Measurements from ENCODE around the gene MICAL2.

The MICAL2 gene

GRCh38 chr11:12103411-12104225 is 6.8 kb upstream of the MICAL2 start:
- peak; percentile 20 for ATAC-seq
- TF ChIP-seq ISL1 (CRISPR knock-in tag; IDR thresholded peaks at IDR 0.05), result no peak
- no peak for TF ChIP-seq CSRNP3 (CRISPR knock-in tag; IDR thresholded peaks at IDR 0.05)
- TF ChIP-seq, protein P1, sequence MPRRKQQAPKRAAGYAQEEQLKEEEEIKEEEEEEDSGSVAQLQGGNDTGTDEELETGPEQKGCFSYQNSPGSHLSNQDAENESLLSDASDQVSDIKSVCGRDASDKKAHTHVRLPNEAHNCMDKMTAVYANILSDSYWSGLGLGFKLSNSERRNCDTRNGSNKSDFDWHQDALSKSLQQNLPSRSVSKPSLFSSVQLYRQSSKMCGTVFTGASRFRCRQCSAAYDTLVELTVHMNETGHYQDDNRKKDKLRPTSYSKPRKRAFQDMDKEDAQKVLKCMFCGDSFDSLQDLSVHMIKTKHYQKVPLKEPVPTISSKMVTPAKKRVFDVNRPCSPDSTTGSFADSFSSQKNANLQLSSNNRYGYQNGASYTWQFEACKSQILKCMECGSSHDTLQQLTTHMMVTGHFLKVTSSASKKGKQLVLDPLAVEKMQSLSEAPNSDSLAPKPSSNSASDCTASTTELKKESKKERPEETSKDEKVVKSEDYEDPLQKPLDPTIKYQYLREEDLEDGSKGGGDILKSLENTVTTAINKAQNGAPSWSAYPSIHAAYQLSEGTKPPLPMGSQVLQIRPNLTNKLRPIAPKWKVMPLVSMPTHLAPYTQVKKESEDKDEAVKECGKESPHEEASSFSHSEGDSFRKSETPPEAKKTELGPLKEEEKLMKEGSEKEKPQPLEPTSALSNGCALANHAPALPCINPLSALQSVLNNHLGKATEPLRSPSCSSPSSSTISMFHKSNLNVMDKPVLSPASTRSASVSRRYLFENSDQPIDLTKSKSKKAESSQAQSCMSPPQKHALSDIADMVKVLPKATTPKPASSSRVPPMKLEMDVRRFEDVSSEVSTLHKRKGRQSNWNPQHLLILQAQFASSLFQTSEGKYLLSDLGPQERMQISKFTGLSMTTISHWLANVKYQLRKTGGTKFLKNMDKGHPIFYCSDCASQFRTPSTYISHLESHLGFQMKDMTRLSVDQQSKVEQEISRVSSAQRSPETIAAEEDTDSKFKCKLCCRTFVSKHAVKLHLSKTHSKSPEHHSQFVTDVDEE (CRISPR knock-in tag; IDR thresholded peaks at IDR 0.05), result no peak
- no peak for TF ChIP-seq POU6F1 (CRISPR knock-in tag; IDR thresholded peaks at IDR 0.05; ENCODE audit: borderline replicate concordance, low read depth)
- TF ChIP-seq CSDC2 (CRISPR knock-in tag; IDR thresholded peaks at IDR 0.05), result no peak
- no peak for TF ChIP-seq PPARA (CRISPR knock-in tag; IDR thresholded peaks at IDR 0.05; ENCODE audit: borderline replicate concordance)
- no peak for TF ChIP-seq ZNF70 (CRISPR knock-in tag; IDR thresholded peaks at IDR 0.05)

GRCh38 chr11:12105471-12105870 is 4.9 kb upstream of the MICAL2 start:
- TF ChIP-seq TOX (CRISPR knock-in tag; IDR thresholded peaks at IDR 0.05; ENCODE audit: borderline replicate concordance) (no peak), OSR1 (CRISPR knock-in tag; IDR thresholded peaks at IDR 0.05) (no peak), ISL1 (CRISPR knock-in tag; IDR thresholded peaks at IDR 0.05) (no peak), ZNF565 (CRISPR knock-in tag; conservative IDR thresholded peaks at IDR 0.05; ENCODE audit: low read depth) (no peak), CREB5 (CRISPR knock-in tag; IDR thresholded peaks at IDR 0.05; ENCODE audit: low read depth) (no peak), ARNTL (CRISPR knock-in tag; IDR thresholded peaks at IDR 0.05; ENCODE audit: borderline replicate concordance, low read depth) (no peak), PPARA (CRISPR knock-in tag; IDR thresholded peaks at IDR 0.05; ENCODE audit: borderline replicate concordance) (no peak), SNAI2 (CRISPR knock-in tag; IDR thresholded peaks at IDR 0.05) (no peak), TCF4 (CRISPR knock-in tag; IDR thresholded peaks at IDR 0.05; ENCODE audit: borderline replicate concordance) (no peak), POU6F1 (CRISPR knock-in tag; IDR thresholded peaks at IDR 0.05; ENCODE audit: borderline replicate concordance, low read depth) (no peak), ZFP3 (CRISPR knock-in tag; IDR thresholded peaks at IDR 0.05) (no peak), BACH2 (CRISPR knock-in tag; IDR thresholded peaks at IDR 0.05; ENCODE audit: borderline replicate concordance) (no peak), CSRNP3 (CRISPR knock-in tag; IDR thresholded peaks at IDR 0.05) (no peak), ZFP30 (CRISPR knock-in tag; IDR thresholded peaks at IDR 0.05) (no peak), GLIS3 (CRISPR knock-in tag; IDR thresholded peaks at IDR 0.05) (no peak)
- TF ChIP-seq, protein P1 (CRISPR knock-in tag; IDR thresholded peaks at IDR 0.05), result no peak
- TF ChIP-seq, protein P2, sequence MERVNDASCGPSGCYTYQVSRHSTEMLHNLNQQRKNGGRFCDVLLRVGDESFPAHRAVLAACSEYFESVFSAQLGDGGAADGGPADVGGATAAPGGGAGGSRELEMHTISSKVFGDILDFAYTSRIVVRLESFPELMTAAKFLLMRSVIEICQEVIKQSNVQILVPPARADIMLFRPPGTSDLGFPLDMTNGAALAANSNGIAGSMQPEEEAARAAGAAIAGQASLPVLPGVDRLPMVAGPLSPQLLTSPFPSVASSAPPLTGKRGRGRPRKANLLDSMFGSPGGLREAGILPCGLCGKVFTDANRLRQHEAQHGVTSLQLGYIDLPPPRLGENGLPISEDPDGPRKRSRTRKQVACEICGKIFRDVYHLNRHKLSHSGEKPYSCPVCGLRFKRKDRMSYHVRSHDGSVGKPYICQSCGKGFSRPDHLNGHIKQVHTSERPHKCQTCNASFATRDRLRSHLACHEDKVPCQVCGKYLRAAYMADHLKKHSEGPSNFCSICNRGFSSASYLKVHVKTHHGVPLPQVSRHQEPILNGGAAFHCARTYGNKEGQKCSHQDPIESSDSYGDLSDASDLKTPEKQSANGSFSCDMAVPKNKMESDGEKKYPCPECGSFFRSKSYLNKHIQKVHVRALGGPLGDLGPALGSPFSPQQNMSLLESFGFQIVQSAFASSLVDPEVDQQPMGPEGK (CRISPR knock-in tag; IDR thresholded peaks at IDR 0.05; ENCODE audit: borderline replicate concordance), result no peak
- ATAC-seq, result no peak
